GM23248 (cell line): Measurements from ENCODE around the gene UCN2.

Source experiments
- EZH2 ChIP-seq: fragments of 200-600 bp; sonication (generic); IDR thresholded peaks from 2 replicates; pipeline ENCODE4 v1.6.1; 2018; ENCODE audit warnings: antibody characterized with exemption, mild to moderate bottlenecking; ENCODE audit not compliant: insufficient read depth, poor library complexity, severe bottlenecking
- EZH2phosphoT487 ChIP-seq: fragments of 200-600 bp; sonication (generic); IDR thresholded peaks from 2 replicates; pipeline ENCODE4 v1.6.1; 2018; ENCODE audit warnings: antibody characterized with exemption, moderate library complexity, mild to moderate bottlenecking, low read depth; ENCODE audit not compliant: insufficient read depth

DNA sequence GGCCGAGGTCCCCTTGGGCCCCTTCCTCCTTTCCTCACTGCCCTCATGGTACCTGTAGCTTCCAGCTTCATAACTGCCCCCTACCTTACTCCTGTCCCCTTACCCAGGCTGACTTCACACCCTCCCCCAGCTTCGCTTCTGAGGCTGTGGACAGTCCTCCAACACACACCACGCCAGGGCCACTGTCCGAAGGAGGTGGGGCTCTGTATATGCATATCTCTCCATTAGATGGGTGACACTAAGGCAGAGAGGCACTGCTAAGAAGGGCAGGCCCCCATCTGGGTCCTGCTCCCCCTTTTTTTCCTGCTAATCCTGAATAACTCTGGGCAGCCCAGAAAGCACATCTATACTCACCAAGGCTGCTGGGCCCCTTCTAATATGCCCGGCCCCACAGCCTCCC is 32.6 kb upstream of the UCN2 start:
- TF ChIP-seq EZH2, result no peak
- TF ChIP-seq EZH2phosphoT487, result no peak
